Lung (tissue), 13 donors: ENCODE measurements around the gene DGKD. TPM values are rescaled to one million over a fixed set of nuclear protein-coding genes. Genes with fewer than 3 reads are reported as not detected.

Source experiments
- ATAC-seq: fragments of 200-7000 bp; cut with Tn5 transposase; one replicate; pipeline ENCODE4 v1.9.1; 2020; ENCODE audit warnings: moderate number of reproducible peaks; ENCODE audit not compliant: insufficient read depth, low FRiP score
- DNase-seq, 3 donors: peaks; one replicate each; pipeline ENCODE4 v3.0.0-alpha.2; 2013 to 2017
- H3K27ac ChIP-seq, 2 donors: one replicate each; pipeline ENCODE4 v1.5.1; 2013; ENCODE audit warnings: mild to moderate bottlenecking in 2 of 2, moderate library complexity in 2 of 2, control low read depth in 1 of 2, inconsistent platforms in 1 of 2, low read depth in 1 of 2, low read length in 1 of 2
- H3K27me3 ChIP-seq, 3 donors: one replicate each; pipeline ENCODE4 v1.5.1; 2013; ENCODE audit warnings: low read length in 2 of 3; ENCODE audit not compliant: control insufficient read depth in 3 of 3, insufficient read depth in 3 of 3
- H3K36me3 ChIP-seq, 4 donors: one replicate each; pipeline ENCODE4 v1.5.1; 2013; ENCODE audit warnings: low read length in 4 of 4, mild to moderate bottlenecking in 1 of 4, moderate library complexity in 1 of 4; ENCODE audit not compliant: control insufficient read depth in 4 of 4, insufficient read depth in 4 of 4
- H3K4me1 ChIP-seq, 5 donors: one replicate each; pipeline ENCODE4 v1.5.1; 2013; ENCODE audit warnings: low read length in 5 of 5, mild to moderate bottlenecking in 2 of 5, moderate library complexity in 1 of 5; ENCODE audit not compliant: control insufficient read depth in 5 of 5, insufficient read depth in 5 of 5
- H3K4me3 ChIP-seq: one replicate; pipeline ENCODE4 v1.5.1; 2013; ENCODE audit warnings: mild to moderate bottlenecking, control low read depth, moderate library complexity
- H3K9ac ChIP-seq, 2 donors: one replicate each; pipeline ENCODE4 v1.5.1; 2013; ENCODE audit warnings: low read length in 2 of 2, control low read depth in 1 of 2; ENCODE audit not compliant: insufficient read depth in 1 of 2
- H3K9me3 ChIP-seq, 4 donors: one replicate each; pipeline ENCODE4 v1.5.1; 2013; ENCODE audit warnings: low read length in 3 of 4, mild to moderate bottlenecking in 1 of 4, moderate library complexity in 1 of 4; ENCODE audit not compliant: control insufficient read depth in 4 of 4, insufficient read depth in 3 of 4
- WGBS, 2 donors: extraction: QIAGEN DNeasy Blood & Tissue Kit; methylation state at CpG; one replicate each; pipeline ENCODE4 v1.1.7; 2013; 5-methylcytosine and 5-hydroxymethylcytosine counted together
- polyA plus RNA-seq, 2 donors: library from polyadenylated mRNA; stranded (reverse); fragments of 200-250 nt; gene quantifications; one replicate each; pipeline ENCODE4 v1.2.1, GENCODE V29; 2013
- small RNA-seq: library from RNA; depleted of rRNA; stranded (forward); fragments of <200 nt; gene quantifications from one replicate; pipeline ENCODE3, GENCODE V24; 2014; ENCODE audit warnings: low replicate concordance
- total RNA-seq, 2 donors: library from RNA; depleted of rRNA in 1 of 2; stranded (reverse); fragments of >200 nt in 1 of 2; gene quantifications; one replicate each; pipeline ENCODE4 v1.2.1, GENCODE V29; 2014 to 2021
- TF ChIP-seq, protein P1 (sequence below): IDR thresholded peaks from 2 replicates; pipeline ENCODE4 v1.5.1; 2012; ENCODE audit warnings: mild to moderate bottlenecking; ENCODE audit errors: control extremely low read depth, extremely low read depth
- donor health status: control.
- donor health status: control.
- donor health status: Bipolar disorder and iron deficiency.
- donor health status: healthy.
- donor health status: DM: yes; HTN: yes; CAD: no.

Gene DGKD
- total and polyA plus RNA-seq, 4 donors = 30.3 to 77.4 (median 44.0) TPM

DNA sequence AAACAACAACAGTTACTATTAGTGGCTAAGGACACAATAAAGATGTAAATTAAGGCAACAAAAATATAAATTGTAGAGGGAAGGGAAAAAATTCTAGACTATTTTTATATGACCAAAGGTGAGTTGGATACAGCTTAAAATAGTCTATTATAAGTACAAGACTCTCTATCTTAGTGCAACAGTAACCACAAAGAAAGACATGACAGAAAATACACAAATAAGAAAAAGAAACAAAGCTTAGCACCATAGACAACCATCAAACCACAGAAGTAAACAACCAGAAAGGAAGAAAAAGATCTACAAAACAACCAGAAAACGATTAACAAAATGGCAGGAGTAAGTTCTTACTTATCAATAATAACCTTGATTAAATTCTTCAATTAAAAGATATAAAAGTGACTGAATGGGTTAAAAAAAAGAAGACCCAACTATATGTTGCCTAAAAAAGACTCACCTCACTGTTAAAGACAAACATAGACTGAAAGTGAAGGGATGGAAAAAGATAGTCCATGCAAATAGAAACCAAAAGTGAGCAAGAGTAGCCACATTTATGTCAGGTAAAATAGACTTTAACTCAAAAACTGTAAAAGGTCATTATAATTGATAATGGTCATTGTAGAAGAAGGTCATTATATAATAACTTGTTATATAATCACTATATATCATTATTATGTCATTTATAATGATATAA, 149.8 kb downstream of the DGKD start:
- DNase-seq (no peak), ATAC-seq (no peak)
- H3K9ac ChIP-seq = no peak overlapping the region
- peaks cover 0 to 3% (median 0%) of the 10 kb centered on the region in 5 donors for H3K4me1 ChIP-seq
- peaks cover 0 to 5% (median 3%) of the 10 kb centered on the region in 4 donors for H3K9me3 ChIP-seq
- no peak overlapping the region for H3K4me3 ChIP-seq
- H3K36me3 ChIP-seq = peaks cover 3 to 23% (median 19%) of the 10 kb centered on the region in 4 donors
- WGBS, 2 donors = 93 to 94% methylated on average over 1 of the region's 1 CpG
- TF ChIP-seq, protein P1, sequence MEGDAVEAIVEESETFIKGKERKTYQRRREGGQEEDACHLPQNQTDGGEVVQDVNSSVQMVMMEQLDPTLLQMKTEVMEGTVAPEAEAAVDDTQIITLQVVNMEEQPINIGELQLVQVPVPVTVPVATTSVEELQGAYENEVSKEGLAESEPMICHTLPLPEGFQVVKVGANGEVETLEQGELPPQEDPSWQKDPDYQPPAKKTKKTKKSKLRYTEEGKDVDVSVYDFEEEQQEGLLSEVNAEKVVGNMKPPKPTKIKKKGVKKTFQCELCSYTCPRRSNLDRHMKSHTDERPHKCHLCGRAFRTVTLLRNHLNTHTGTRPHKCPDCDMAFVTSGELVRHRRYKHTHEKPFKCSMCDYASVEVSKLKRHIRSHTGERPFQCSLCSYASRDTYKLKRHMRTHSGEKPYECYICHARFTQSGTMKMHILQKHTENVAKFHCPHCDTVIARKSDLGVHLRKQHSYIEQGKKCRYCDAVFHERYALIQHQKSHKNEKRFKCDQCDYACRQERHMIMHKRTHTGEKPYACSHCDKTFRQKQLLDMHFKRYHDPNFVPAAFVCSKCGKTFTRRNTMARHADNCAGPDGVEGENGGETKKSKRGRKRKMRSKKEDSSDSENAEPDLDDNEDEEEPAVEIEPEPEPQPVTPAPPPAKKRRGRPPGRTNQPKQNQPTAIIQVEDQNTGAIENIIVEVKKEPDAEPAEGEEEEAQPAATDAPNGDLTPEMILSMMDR = no peak
- H3K27ac ChIP-seq = no peak overlapping the region
- H3K27me3 ChIP-seq = no peaks in the 10 kb centered on the region

DNA sequence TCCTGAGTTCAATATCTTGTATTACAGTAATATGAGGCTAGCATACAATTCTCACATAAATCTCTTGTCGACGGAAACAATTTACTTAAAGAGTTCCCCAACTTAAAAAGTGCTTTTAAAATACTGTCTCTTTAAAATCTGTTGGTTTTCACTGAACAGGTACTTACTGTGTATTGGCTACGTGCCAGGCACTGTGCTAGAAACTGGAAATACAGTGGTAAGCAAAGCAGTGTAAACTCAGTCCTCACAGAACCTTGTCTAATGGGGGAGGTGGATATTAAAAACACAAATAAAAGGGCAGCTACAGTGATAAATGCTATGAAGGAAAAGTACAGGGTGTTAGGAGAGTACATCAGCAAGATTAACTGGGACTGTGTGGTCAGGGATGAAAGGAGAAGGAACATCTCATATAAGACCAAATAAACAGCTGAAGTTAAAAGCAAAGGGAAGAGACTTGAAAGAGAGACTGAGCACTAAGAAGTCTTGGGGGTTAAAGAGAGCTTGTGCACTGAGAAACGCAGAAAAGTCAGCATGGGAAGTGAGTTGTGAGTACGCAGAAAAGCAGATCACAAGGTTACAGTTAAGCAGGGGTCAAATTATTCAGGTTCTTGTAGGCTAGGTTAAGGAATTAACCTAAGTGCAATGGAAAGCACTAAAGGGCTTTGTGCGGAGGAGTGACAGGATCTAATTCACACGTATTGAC, 159.8 kb downstream of the DGKD start:
- peak; percentile 22 to 67 (median 37) for DNase-seq

DNA sequence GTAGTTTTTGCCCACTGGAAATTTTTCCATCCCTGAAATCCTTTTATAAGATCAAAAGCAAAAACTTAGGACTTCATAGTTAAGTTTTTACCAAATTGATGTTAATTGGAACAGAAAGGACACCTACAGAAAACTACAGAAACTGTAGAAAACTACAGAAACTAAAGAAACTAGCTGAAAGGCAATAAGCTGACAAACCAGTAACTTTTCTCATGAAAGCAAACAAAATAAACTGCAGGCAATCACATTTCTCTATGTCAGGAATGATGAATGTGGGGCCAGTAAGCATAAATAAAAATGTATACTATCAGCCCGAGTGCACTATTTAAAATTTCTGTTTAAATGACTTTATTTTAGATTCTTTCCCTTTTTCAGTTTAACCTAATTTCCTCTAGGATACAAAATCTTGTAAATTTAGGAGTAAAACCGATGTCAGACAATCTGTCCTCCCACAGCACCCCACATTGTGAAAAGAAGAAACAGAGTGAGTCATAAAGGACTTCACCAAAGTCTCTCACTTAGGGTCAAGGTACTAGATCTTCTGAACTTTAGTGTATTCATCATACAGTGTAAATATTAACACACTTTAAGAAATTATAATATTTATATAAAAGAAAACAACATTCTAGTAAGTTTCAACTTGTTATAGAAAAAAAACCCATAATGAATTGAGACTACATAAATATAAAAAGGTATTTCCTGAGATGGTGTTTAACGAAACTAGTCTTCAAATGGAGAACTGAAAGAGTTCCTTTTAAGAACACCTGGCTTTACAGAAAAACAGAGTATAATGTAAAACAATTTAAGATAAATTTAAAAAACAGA, 165.7 kb downstream of the DGKD start:
- no peak for DNase-seq
- no peaks in the 10 kb centered on the region for H3K4me1 ChIP-seq
- 76 to 78% methylated on average over 3 of the region's 3 CpGs for whole genome bisulfite sequencing, 2 donors
- TF ChIP-seq, protein P1 = no peak
- no peak for ATAC-seq
- H3K36me3 ChIP-seq = peaks cover 2 to 20% (median 15%) of the 10 kb centered on the region in 4 donors
- no peaks in the 10 kb centered on the region for H3K9me3 ChIP-seq
- no peaks in the 10 kb centered on the region for H3K27me3 ChIP-seq
- no peak overlapping the region for H3K4me3 ChIP-seq
- H3K27ac ChIP-seq = no peak overlapping the region
- H3K9ac ChIP-seq = no peak overlapping the region

More for the DNA sequence above, 159.8 kb downstream of the DGKD start:
- TF ChIP-seq, protein P1 = no peak
- ATAC-seq = no peak
- peaks cover 2 to 19% (median 10%) of the 10 kb centered on the region in 4 donors for H3K36me3 ChIP-seq
- no peaks in the 10 kb centered on the region for H3K9me3 ChIP-seq
- no peak overlapping the region for H3K9ac ChIP-seq
- 71 to 84% methylated on average over 7 of the region's 7 CpGs for WGBS, 2 donors
- peak overlapping the region in 1 of 2 donors; percentile 52 for H3K27ac ChIP-seq
- no peak overlapping the region for H3K4me3 ChIP-seq
- H3K4me1 ChIP-seq = peaks cover 0 to 3% (median 0%) of the 10 kb centered on the region in 5 donors
- no peaks in the 10 kb centered on the region for H3K27me3 ChIP-seq

Small RNA genes lying within 50 kb of the gene (small RNA-seq; reads per million reads assigned to genes)
- not detected for gene RF00019

Other genes with a start within 250 kb of the DGKD start
- 10 to 100 TPM; 25.8 to 37.0 TPM for gene ATG16L1, start 102.8 kb upstream of the DGKD start, total RNA-seq
- 10 to 100 TPM; 10.9 to 14.8 TPM for gene ATG16L1, start 102.8 kb upstream of the DGKD start, polyA plus RNA-seq
- gene SAG, start 46.7 kb upstream of the DGKD start, total RNA-seq = under 1 TPM in 1 of 2 donors, not detected in 1; 0.46 TPM
- under 1 TPM; 0.03 to 0.22 TPM for gene SAG, start 46.7 kb upstream of the DGKD start, polyA plus RNA-seq
- 10 to 100 TPM; 47.0 to 80.4 TPM for gene USP40, start 212.3 kb downstream of the DGKD start, total RNA-seq
- 10 to 100 TPM; 16.7 to 24.3 TPM for gene USP40, start 212.3 kb downstream of the DGKD start, polyA plus RNA-seq